UCSD-AML1 (cell line): Measurements from ENCODE around the gene GRIK4.

Source experiments
- DNase-seq: peaks from one replicate; lab custom pipeline; 2025; ENCODE audit not compliant: unreplicated experiment; lab: John Stamatoyannopoulos, UW

The GRIK4 gene

DNA sequence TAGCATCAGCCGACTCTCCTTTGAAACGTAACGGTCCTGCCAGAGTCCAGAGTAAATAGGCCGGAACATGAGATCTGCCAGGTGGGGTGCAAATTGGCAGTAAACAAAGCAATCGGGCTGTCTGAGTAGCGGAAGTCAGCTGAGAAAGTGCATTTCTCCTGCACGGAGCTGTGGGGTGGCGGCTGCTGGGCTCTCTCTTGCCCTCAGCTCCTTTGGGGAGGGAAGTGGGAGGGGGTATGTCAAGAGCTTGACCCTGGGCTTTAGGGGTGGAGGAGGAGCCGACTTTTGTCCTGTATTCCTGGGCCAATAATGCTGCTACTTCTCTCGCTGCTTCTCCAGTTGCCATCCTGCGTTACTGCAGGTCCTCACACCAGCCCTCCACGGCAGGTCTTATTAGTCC, 11.6 kb downstream of the GRIK4 start:
- DNase-seq: no peak

DNA sequence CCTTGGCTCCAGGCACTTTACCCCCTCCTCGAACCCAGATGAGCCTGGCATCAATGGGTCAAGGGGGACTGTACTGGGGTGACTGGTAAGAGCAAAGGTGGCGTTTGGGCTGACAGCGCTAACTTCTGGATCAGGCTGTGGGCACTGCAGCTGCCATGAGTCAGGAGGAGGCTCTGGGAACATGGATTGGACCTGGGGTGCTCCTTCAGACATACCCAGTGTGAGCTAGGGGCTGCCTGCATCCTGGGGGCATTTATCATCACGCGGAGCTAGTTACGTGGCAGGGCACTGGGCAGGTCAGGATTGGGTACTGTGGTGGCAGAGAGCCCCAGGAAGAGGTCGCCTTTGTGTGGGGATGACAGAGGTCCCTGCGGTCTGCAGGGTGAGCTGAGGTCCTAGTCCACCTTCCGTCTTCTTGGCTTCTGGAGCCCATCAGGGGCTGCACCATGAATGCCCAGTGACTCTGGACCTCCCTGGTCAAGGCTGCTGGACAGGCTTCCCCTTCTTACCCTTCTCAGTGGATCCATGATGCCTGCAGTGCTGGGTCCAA, 13.1 kb downstream of the GRIK4 start:
- DNase-seq: no peak

GRCh38 chr11:120525261-120526171, 14.0 kb downstream of the GRIK4 start:
- DNase-seq: no peak

- no peak for DNase-seq
Observed at GRCh38 chr11:120526241-120526640, 14.7 kb downstream of the GRIK4 start.

DNA sequence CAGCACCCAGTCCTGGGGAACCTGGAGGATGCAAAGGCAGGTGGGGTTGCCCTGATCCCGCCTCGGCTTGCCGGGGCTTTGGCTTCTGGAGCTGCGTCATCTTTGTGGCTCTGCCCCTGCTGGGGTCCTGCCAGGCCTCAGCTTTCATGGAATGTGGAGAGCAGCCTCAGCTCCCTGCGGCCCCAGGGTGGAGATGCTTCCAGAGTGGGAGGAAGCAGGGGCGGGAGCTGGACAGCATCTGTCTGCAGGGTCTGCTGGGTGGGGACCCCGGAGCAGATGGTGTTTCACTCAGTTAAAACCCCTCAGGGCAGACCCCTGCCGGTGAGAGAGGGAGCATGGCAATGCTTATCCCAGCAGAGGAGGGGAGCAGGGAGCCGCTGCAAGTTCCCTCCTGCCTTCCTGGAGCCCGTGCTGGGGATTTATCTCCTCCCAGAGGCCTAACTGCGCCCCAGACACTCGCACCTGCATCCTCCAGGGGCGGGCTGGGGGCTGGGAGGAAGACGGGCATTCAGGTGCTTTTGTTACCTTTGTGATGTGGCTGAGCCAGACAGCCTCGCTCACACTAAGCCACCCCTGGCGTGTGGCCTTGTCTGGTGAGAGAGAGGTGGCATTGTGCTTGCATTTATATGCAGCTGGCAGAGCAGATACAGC, 15.7 kb downstream of the GRIK4 start:
- no peak for DNase-seq

DNA sequence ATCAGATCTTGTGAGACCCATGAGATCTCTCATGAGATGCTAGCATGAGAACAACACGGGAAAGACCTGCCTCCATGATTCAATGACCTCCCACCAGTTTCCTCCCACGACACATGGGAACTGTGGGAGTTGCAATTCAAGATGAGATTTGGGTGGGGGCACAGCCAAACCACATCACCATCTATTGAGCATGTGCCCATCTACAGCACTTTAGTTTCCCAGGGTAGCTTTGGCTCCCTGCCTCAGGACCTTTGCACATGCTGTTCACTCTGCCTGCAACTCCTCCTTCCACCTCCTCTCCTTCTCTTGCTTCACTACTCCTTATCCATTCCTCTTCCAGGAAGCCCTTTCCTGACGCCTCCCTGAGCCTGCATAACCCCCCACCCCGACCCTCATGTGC, 17.2 kb downstream of the GRIK4 start:
- DNase-seq: no peak

GRCh38 chr11:120529214-120529613, 17.7 kb downstream of the GRIK4 start:
- DNase-seq: no peak

DNA sequence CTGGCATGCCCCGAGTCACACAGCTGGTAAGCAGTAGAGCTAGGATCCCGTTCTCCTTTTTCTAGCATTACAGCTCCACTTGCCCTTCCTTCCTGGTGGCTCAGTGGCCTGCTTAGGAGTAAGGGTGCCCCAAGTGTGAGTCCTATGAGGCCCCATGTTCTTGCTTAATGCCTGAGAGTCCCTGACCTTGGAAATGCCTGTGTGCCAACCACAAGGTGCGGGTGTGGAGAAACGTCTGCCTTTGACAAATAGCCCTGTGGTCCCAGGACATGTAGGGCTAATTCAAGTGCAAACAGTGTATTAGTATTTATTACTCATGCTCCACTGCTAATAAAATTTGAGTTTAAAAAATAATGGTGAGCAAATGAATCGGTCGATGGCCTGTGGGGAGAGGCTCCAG, 18.4 kb downstream of the GRIK4 start:
- DNase-seq: no peak

DNA sequence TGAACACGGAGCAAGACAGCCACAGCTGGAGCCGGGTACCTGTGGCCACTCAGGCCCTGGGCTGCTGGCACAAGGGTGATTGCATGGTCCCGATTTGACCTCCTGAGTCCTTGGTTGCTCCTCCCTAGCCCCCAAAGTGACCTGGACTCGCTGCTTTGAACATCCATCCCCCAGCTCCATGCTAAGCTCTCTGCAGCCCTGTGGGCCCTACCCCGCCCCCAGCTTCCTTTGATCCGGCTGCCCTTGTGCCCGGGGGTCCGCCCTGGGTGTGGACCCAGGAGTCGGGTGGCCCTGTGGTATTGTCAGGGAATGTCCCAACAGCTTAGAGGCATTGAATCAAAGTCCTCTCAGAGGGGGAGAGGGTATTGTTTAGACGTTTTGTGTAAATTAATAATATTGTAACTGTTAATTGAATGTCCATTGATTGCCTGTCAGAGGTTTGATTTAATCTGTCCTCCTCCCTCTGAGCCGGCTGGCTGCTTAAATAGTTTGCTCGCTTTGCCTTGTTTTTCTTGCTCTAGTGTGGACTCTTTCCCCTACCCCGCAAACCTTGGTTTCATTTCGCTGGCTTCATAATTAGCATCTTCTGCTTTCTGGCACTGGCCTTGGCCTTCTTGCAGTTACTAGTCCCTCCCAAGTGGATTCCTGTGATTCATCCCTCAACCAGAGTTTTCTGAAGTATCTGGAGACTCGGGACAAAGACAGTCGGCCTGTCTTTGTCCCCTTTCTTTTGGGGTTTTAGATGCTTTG, 20.7 kb downstream of the GRIK4 start:
- DNase-seq: no peak

DNA sequence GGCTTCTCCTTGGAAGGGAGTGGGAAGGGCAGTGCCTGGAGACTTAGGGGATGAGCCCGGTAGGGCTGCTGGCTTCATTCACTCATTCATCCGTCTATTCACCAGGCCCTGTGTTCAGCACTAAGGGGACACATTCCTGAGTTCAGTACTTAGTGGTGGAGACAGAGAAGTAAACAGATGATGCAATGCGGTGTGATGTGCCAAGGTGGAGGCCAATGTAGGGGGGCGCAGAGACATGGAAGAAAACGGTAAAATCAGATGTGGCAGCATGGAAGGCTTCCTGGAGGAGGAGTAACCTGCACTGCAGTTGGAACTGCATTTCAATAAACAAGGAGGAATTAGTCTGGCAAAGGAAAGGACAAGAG, 21.3 kb downstream of the GRIK4 start:
- DNase-seq: no peak

- DNase-seq: no peak
Observed at GRCh38 chr11:120536091-120536796, 24.7 kb downstream of the GRIK4 start.

- DNase-seq: no peak
Observed at GRCh38 chr11:120536797-120537169, 25.2 kb downstream of the GRIK4 start.

DNA sequence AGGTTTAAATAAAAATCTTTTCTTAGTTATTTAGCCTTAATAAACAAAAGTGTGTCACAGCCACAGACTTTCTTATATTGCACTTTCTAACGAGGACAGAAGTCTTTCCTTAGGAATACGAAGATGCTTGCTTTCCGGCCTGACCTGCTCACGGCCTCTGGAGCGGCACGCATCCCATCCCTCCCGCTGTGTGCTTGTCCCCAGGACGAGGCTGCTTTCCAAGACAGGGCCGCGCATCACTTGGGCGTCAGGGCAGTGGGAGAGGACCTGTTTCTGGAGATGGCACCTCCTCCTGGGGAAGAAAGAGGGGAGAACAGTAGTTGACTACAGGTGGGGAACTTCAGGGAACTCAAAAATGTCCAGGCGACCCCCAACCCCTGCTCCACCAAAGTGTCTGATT, 26.4 kb downstream of the GRIK4 start:
- no peak for DNase-seq

DNA sequence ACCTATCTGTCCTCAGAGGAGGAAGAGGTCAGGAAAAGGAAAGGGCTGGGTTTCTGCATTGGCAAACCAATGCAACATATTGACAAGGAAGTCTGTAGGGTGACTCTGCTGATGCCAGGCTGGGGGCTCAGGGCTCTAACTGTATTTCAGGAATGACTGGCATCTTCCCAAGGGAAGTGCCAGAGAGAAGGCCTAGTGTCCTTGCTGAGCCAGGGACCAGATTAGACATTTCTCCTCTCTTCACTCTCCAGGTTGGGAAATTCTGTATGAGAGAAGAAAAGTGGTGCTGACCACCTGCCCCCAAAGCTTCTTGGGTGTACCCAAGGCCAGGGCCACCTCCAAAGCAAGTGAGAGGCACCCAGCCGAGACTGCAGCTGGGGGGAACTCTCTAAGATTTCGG, 27.2 kb downstream of the GRIK4 start:
- DNase-seq: no peak

DNA sequence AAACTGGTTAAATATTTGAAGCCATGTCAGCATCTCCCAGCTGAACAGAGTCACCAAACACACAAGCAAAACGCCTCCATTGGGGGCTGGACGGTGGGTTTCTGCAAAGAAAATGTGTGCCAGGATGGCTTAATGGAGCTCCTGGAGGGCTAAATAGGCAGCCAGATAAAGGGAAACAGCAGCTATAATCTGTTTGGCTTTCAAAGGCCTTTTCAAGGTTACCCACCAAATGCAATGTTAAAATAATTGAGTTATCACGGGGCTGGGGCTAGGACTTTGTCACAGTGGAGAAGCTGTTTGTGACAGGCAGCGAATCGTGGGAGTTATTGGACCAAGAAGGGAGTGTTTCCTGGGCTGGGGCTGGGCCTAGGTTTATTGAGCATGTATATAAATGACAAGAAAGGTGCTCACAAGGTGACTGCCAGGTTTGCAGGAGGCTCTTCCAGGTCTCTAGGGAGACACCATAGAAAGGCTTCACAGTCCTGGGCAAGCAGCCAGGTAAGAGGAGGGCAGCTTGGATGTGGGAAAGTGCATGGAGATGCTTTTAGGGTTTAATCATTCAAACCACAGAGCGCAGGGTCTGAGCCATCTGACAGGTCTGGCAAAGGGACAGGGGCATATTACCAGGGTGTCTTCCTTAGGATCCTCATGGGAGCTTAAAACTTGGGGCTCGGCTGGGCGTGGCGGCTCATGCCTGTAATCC, 28.3 kb downstream of the GRIK4 start:
- DNase-seq: no peak

GRCh38 chr11:120540744-120541465, 29.4 kb downstream of the GRIK4 start:
- DNase-seq: no peak

DNA sequence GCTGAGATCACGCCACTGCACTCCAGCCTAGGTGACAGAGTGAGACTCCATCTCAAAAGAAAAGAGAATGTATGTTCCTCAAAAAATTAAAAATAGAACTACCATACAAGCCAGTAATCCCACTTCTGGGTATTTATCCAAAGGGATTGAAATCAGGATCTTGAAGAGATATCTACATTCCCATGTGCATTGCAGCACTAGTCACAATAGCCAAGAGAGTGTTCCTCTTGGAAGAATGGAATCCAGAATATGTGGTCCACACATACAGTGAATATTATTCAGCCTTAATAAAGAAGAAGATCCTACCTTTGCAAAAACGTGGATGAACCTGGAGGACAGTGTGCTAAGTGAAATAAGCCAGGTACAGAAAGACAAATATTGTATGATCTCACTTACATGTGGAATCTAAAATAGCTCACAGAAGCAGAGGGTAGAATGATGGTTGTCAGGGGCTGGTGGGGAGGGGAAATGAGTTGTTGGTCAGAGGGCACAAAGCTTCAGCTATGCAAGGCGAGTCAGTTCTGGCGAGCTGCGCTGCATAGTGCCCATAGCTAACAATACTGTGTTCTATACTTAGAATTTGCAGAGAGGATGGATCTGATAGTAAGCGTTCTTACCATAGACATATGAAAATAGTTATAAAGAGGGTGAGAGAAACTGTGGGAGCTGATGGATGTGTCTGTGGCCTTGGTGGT, 32.1 kb downstream of the GRIK4 start:
- no peak for DNase-seq

DNA sequence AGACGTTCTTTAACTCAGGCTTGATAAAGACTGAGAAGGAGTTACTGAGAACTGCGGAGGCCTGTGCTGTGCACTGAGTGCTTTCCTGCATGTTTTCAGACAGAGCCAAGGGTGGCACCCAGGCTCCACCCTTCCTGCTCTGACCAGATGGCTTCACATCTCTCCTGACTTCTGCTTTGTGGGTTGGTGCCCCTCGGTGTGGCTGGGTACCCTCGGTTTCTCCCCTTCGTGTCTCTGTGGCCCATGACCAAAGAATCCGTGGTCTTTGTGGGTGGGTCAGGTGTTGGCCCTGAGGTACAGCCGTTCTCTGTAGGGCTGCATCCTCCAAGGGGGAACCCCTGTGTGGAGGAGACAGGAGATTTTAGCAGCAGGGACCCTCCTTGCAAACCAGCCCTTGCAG, 34.3 kb downstream of the GRIK4 start:
- no peak for DNase-seq
